ENCODE measurements around the gene OR51L1. TPM values are rescaled to one million over a fixed set of nuclear protein-coding genes. Genes with fewer than 3 reads are reported as not detected.

OR51L1 gene
- total and polyA plus RNA-seq, 12 donors: not detected

- intact Hi-C loops (cut with DNase I): loop anchor here in 1 of 10 donors (10.0 kb wide), 1 partner anchor 48 kb away; the partner anchor contains the start of gene OR51G2
- no peaks in the 10 kb centered on the region for H3K4me1 ChIP-seq
- H3K9me3 ChIP-seq: peaks cover 0 to 9% (median 0%) of the 10 kb centered on the region in 11 donors
- no peaks in the 10 kb centered on the region for H3K27me3 ChIP-seq
- 40 to 54% methylated on average over 1 of the region's 1 CpG for WGBS, 2 donors
- H3K4me3 ChIP-seq: no peak overlapping the region
- no peak overlapping the region for H3K27ac ChIP-seq
- DNase-seq (no peak), ATAC-seq (no peak)
- H3K36me3 ChIP-seq: no peaks in the 10 kb centered on the region
- no peak for TF ChIP-seq CTCF (IDR thresholded peaks at IDR 0.05)
Measured at GRCh38 chr11:4962816-4963215, 31.8 kb upstream of the OR51L1 start.

- ATAC-seq: no peak
- DNase-seq: no peak
- no peaks in the 10 kb centered on the region for H3K27me3 ChIP-seq
- no peaks in the 10 kb centered on the region for H3K36me3 ChIP-seq
- 81 to 84% methylated on average over 5 of the region's 5 CpGs for WGBS, 2 donors
- H3K9me3 ChIP-seq: no peaks in the 10 kb centered on the region
- no peak overlapping the region for H3K27ac ChIP-seq
- no peak for TF ChIP-seq CTCF (IDR thresholded peaks at IDR 0.05)
- no peak overlapping the region for H3K4me3 ChIP-seq
- H3K4me1 ChIP-seq: no peaks in the 10 kb centered on the region
- intact Hi-C loops (cut with DNase I): no loop called here
Measured at GRCh38 chr11:4975436-4975835, 19.2 kb upstream of the OR51L1 start.

- no peak for DNase-seq
- ATAC-seq: no peak
- no peaks in the 10 kb centered on the region for H3K4me1 ChIP-seq
- H3K4me3 ChIP-seq: no peak overlapping the region
- H3K27me3 ChIP-seq: no peaks in the 10 kb centered on the region
- WGBS, 2 donors: 39 to 41% methylated on average over 3 of the region's 3 CpGs
- no peaks in the 10 kb centered on the region for H3K9me3 ChIP-seq
- intact Hi-C loops (cut with DNase I): no loop called here
- no peak for TF ChIP-seq CTCF (IDR thresholded peaks at IDR 0.05)
- no peaks in the 10 kb centered on the region for H3K36me3 ChIP-seq
- no peak overlapping the region for H3K27ac ChIP-seq
Measured at GRCh38 chr11:4979036-4979435, 15.6 kb upstream of the OR51L1 start.

GRCh38 chr11:4982678-4983077 lies 12.0 kb upstream of the OR51L1 start:
- Histone ChIP-seq H3K9me3 (no peaks in the 10 kb centered on the region), H3K27me3 (no peaks in the 10 kb centered on the region), H3K4me3 (no peak overlapping the region), H3K27ac (no peak overlapping the region), H3K36me3 (no peaks in the 10 kb centered on the region), H3K4me1 (no peaks in the 10 kb centered on the region)
- DNase-seq (no peak), ATAC-seq (no peak)
- intact Hi-C loops (cut with DNase I): no loop called here
- no peak for TF ChIP-seq CTCF (IDR thresholded peaks at IDR 0.05)
- WGBS, 2 donors: 82% methylated on average over 3 of the region's 3 CpGs

Data from heart right ventricle (tissue), 16 donors.